Calu3 (cell line): ENCODE data around the gene QKI. TPM values are rescaled to one million over a fixed set of nuclear protein-coding genes. Genes with fewer than 3 reads are reported as not detected.

ENCODE experiments used
- BruUV-seq: library from RNA; stranded (reverse); fragments of 400-500 nt; replicated peaks from 2 replicates; lab custom pipeline; 2021; lab: Mats Ljungman, UMichigan
- CTCF ChIA-PET: fragments of 300-600 bp; sonication (Branson Sonifier 250); formaldehyde crosslinking; loops from one replicate; lab custom pipeline; 2022; ENCODE audit warnings: antibody characterized with exemption; lab: Charles Lee
- DNase-seq: peaks from one replicate; pipeline ENCODE4 v3.0.0; 2022
- H3K27ac Mint-ChIP-seq: one replicate; pipeline ENCODE4 v1.8.0; 2022; ENCODE audit warnings: mixed read lengths; ENCODE audit not compliant: unreplicated experiment
- H3K27me3 Mint-ChIP-seq: one replicate; pipeline ENCODE4 v1.8.0; 2022; ENCODE audit warnings: mixed read lengths; ENCODE audit not compliant: unreplicated experiment
- H3K36me3 Mint-ChIP-seq: one replicate; pipeline ENCODE4 v1.8.0; 2022; ENCODE audit warnings: mild to moderate bottlenecking, moderate library complexity, mixed read lengths; ENCODE audit not compliant: insufficient read depth, unreplicated experiment
- H3K4me1 Mint-ChIP-seq: one replicate; pipeline ENCODE4 v1.8.0; 2022; ENCODE audit warnings: mild to moderate bottlenecking, low read depth, mixed read lengths; ENCODE audit not compliant: unreplicated experiment
- H3K4me3 Mint-ChIP-seq: one replicate; pipeline ENCODE4 v1.8.0; 2022; ENCODE audit warnings: mild to moderate bottlenecking, low read depth, moderate library complexity, mixed read lengths; ENCODE audit not compliant: unreplicated experiment
- H3K9me3 Mint-ChIP-seq: one replicate; pipeline ENCODE4 v1.8.0; 2022; ENCODE audit warnings: low read depth, mixed read lengths; ENCODE audit not compliant: unreplicated experiment
- intact Hi-C: fragments of 100-400 bp; cut with micrococcal nuclease; formaldehyde crosslinking; loops from one replicate; pipeline ENCODE4 v1.10.0; 2022; ENCODE audit not compliant: unreplicated experiment
- total RNA-seq: library from RNA; stranded (reverse); gene quantifications from 2 replicates; pipeline ENCODE4 v1.2.3, GENCODE V29; 2022
- TF ChIP-seq, protein P1 (sequence below): fragments of 200-600 bp; IDR thresholded peaks from one replicate; pipeline ENCODE4 v1.8.0; 2022; ENCODE audit warnings: antibody characterized with exemption; ENCODE audit not compliant: unreplicated experiment

Gene QKI
- total RNA-seq, 1 experiment from 2014 or later: 131 TPM

DNA sequence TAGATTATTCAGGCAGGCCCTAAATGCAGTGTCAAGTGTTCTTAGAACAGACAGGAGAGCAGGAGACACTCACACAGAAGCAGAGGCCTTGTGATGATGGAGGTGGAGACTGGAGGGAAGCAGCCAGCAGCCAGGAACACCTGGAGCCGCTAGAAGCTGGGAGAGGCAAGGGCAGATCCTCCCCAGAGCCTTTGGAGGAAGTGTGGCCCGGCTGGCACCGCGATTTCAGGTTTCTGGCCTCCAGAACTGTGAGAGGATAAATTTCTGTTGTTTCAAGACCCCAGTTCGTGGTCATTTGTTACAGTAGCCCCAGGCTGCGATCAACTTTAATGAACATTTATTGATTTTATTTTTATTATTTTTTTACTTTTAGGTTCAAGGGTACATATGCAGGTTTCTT is 203.0 kb downstream of the QKI start:
- DNase-seq: no peak
- CTCF ChIA-PET: no interaction called here
- H3K9me3 Mint-ChIP-seq: peaks cover 10% of the 10 kb centered on the region
- no TSS peak for BruUV-seq
- H3K4me3 Mint-ChIP-seq: no peak overlapping the region
- H3K27me3 Mint-ChIP-seq: no peaks in the 10 kb centered on the region
- peaks cover 5% of the 10 kb centered on the region for H3K36me3 Mint-ChIP-seq
- no peak overlapping the region for H3K27ac Mint-ChIP-seq
- TF ChIP-seq, protein P1, sequence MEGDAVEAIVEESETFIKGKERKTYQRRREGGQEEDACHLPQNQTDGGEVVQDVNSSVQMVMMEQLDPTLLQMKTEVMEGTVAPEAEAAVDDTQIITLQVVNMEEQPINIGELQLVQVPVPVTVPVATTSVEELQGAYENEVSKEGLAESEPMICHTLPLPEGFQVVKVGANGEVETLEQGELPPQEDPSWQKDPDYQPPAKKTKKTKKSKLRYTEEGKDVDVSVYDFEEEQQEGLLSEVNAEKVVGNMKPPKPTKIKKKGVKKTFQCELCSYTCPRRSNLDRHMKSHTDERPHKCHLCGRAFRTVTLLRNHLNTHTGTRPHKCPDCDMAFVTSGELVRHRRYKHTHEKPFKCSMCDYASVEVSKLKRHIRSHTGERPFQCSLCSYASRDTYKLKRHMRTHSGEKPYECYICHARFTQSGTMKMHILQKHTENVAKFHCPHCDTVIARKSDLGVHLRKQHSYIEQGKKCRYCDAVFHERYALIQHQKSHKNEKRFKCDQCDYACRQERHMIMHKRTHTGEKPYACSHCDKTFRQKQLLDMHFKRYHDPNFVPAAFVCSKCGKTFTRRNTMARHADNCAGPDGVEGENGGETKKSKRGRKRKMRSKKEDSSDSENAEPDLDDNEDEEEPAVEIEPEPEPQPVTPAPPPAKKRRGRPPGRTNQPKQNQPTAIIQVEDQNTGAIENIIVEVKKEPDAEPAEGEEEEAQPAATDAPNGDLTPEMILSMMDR: no peak
- H3K4me1 Mint-ChIP-seq: no peaks in the 10 kb centered on the region
- intact Hi-C loops: no loop called here

DNA sequence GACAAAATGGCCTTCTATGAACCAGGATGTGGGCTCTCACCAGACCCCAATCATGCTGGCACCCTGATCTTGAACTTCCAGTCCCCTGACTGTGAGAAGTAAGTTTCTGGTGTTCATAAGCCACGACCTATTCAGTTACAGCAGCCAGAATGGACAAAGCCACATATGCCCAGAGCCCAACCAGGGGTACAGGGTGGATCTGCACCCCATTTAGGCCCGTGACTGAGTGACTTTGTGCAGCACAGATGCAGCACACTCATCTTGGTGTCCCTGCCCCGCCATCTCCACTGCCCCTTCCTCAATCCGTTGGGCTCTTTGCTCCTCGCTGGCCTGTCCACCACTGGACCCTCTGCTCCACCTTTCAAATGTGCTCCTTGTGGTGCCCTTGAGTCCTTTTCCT is 205.6 kb downstream of the QKI start:
- intact Hi-C loops: no loop called here
- DNase-seq: no peak
- Mint-ChIP-seq H3K9me3 (peaks cover 13% of the 10 kb centered on the region), H3K4me3 (no peak overlapping the region), H3K4me1 (no peaks in the 10 kb centered on the region), H3K36me3 (peaks cover 5% of the 10 kb centered on the region), H3K27me3 (no peaks in the 10 kb centered on the region), H3K27ac (no peak overlapping the region)
- no TSS peak for BruUV-seq
- CTCF ChIA-PET: no interaction called here
- TF ChIP-seq, protein P1: no peak

DNA sequence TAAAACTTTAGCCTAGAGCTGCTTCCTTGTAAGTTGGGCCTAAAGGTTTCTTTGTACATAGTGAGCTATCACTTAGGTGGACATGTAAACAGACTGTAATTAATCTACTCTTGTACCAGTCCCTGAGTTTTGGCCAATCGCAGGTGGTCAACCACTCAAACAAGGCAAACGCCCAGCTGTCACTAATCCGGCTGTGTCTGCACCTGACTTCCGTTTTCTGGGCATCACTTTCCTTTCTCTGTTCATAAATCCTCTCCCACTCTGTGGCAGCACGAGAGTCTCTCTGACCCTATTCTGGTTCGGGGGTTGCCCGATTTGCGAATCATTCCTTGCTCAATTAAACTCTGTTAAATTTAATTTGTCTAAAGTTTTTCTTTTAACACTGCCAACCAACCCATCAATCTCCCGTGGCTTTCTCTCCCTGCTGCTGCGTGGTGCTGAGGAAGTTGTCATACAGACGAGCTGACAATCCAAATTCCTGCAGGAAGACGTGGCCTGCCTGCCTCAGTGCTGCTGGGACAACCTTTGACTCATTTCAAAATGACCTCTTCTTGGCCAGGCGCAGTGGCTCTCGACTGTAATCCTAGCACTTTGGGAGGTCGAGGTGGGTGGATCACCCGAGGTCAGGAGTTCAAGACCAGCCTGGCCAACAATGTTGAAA is 206.3 kb downstream of the QKI start:
- Mint-ChIP-seq H3K4me1 (no peaks in the 10 kb centered on the region), H3K27ac (no peak overlapping the region), H3K9me3 (peaks cover 14% of the 10 kb centered on the region), H3K4me3 (no peak overlapping the region), H3K27me3 (no peaks in the 10 kb centered on the region), H3K36me3 (peaks cover 5% of the 10 kb centered on the region)
- CTCF ChIA-PET: no interaction called here
- intact Hi-C loops: no loop called here
- no TSS peak for BruUV-seq
- no peak for DNase-seq
- TF ChIP-seq, protein P1: no peak

DNA sequence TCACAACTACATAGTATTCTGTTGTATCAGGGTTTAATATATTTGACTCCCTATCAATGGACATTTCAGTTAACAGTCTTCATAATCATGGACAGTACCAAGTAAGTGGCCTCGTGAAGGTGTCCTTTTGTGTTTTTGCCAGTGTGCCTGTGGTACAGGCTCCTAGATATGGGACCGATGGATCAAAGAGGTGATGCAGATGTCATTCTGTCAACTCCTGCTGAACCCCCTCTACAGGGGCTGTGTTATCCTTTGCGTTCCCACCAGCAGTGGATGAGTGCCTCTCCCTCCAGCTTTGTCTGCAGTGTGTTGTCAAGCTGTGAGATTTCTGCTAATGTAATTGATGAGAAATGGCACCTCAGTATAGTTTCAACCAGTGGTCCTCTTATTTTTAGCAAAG is 210.7 kb downstream of the QKI start:
- Mint-ChIP-seq H3K9me3 (peaks cover 13% of the 10 kb centered on the region), H3K27me3 (no peaks in the 10 kb centered on the region), H3K27ac (no peak overlapping the region), H3K36me3 (peaks cover 3% of the 10 kb centered on the region), H3K4me1 (no peaks in the 10 kb centered on the region), H3K4me3 (no peak overlapping the region)
- CTCF ChIA-PET: no interaction called here
- TF ChIP-seq, protein P1: no peak
- no peak for DNase-seq
- no TSS peak for BruUV-seq
- intact Hi-C loops: no loop called here
